Measurements from ENCODE around the gene CDKL5.

The CDKL5 gene

GRCh38 chrX:18455384-18455783 is 30.0 kb downstream of the CDKL5 start:
- in situ Hi-C loops (cut with MboI; ENCODE audit: low sequenced_read_pairs), result no loop called here

GRCh38 chrX:18457000-18457399 is 31.6 kb downstream of the CDKL5 start:
- in situ Hi-C loops (cut with MboI; ENCODE audit: low sequenced_read_pairs), result no loop called here

- in situ Hi-C loops (cut with MboI; ENCODE audit: low sequenced_read_pairs), result no loop called here
Measured at GRCh38 chrX:18461431-18461830, 36.0 kb downstream of the CDKL5 start.

- in situ Hi-C loops (cut with MboI; ENCODE audit: low sequenced_read_pairs), result no loop called here
Measured at GRCh38 chrX:18464499-18464898, 39.1 kb downstream of the CDKL5 start.

- in situ Hi-C loops (cut with MboI; ENCODE audit: low sequenced_read_pairs), result no loop called here
Measured at GRCh38 chrX:18465051-18465450, 39.6 kb downstream of the CDKL5 start.

- in situ Hi-C loops (cut with MboI; ENCODE audit: low sequenced_read_pairs), result no loop called here
Measured at GRCh38 chrX:18468599-18468998, 43.2 kb downstream of the CDKL5 start.

GRCh38 chrX:18471296-18471695 is 45.9 kb downstream of the CDKL5 start:
- in situ Hi-C loops (cut with MboI; ENCODE audit: low sequenced_read_pairs), result no loop called here

GRCh38 chrX:18490806-18491555 is 65.6 kb downstream of the CDKL5 start:
- in situ Hi-C loops (cut with MboI; ENCODE audit: low sequenced_read_pairs), result no loop called here

- in situ Hi-C loops (cut with MboI; ENCODE audit: low sequenced_read_pairs), result no loop called here
Measured at GRCh38 chrX:18491587-18492340, 66.4 kb downstream of the CDKL5 start.

- in situ Hi-C loops (cut with MboI; ENCODE audit: low sequenced_read_pairs), result no loop called here
Measured at GRCh38 chrX:18534949-18535348, 109.5 kb downstream of the CDKL5 start.

- in situ Hi-C loops (cut with MboI; ENCODE audit: low sequenced_read_pairs), result no loop called here
Measured at GRCh38 chrX:18537068-18537467, 111.7 kb downstream of the CDKL5 start.

- in situ Hi-C loops (cut with MboI; ENCODE audit: low sequenced_read_pairs), result no loop called here
Measured at GRCh38 chrX:18537524-18537923, 112.1 kb downstream of the CDKL5 start.

- in situ Hi-C loops (cut with MboI; ENCODE audit: low sequenced_read_pairs), result no loop called here
Measured at GRCh38 chrX:18542131-18542530, 116.7 kb downstream of the CDKL5 start.

GRCh38 chrX:18542905-18543304 is 117.5 kb downstream of the CDKL5 start:
- in situ Hi-C loops (cut with MboI; ENCODE audit: low sequenced_read_pairs), result no loop called here

- in situ Hi-C loops (cut with MboI; ENCODE audit: low sequenced_read_pairs), result no loop called here
Measured at GRCh38 chrX:18543738-18544137, 118.3 kb downstream of the CDKL5 start.

GRCh38 chrX:18545771-18546170 is 120.4 kb downstream of the CDKL5 start:
- in situ Hi-C loops (cut with MboI; ENCODE audit: low sequenced_read_pairs), result no loop called here

- in situ Hi-C loops (cut with MboI; ENCODE audit: low sequenced_read_pairs), result no loop called here
Measured at GRCh38 chrX:18548996-18549395, 123.6 kb downstream of the CDKL5 start.

- in situ Hi-C loops (cut with MboI; ENCODE audit: low sequenced_read_pairs), result no loop called here
Measured at GRCh38 chrX:18549643-18550042, 124.2 kb downstream of the CDKL5 start.

GRCh38 chrX:18557879-18558278 is 132.5 kb downstream of the CDKL5 start:
- in situ Hi-C loops (cut with MboI; ENCODE audit: low sequenced_read_pairs), result no loop called here

- in situ Hi-C loops (cut with MboI; ENCODE audit: low sequenced_read_pairs), result no loop called here
Measured at GRCh38 chrX:18558799-18559198, 133.4 kb downstream of the CDKL5 start.

- in situ Hi-C loops (cut with MboI; ENCODE audit: low sequenced_read_pairs), result no loop called here
Measured at GRCh38 chrX:18561020-18561419, 135.6 kb downstream of the CDKL5 start.

- in situ Hi-C loops (cut with MboI; ENCODE audit: low sequenced_read_pairs), result no loop called here
Measured at GRCh38 chrX:18565727-18566126, 140.3 kb downstream of the CDKL5 start.
